ENCODE data around the gene KCNIP2.
A peak's percentile ranks its signal among the peaks of the same experiment; 100 is the strongest.
"Not testable (repeated sequence)": the region's sequence is repeated elsewhere in the genome, so short reads cannot be mapped to it uniquely, and the experiment has no call there.

The KCNIP2 gene

DNA sequence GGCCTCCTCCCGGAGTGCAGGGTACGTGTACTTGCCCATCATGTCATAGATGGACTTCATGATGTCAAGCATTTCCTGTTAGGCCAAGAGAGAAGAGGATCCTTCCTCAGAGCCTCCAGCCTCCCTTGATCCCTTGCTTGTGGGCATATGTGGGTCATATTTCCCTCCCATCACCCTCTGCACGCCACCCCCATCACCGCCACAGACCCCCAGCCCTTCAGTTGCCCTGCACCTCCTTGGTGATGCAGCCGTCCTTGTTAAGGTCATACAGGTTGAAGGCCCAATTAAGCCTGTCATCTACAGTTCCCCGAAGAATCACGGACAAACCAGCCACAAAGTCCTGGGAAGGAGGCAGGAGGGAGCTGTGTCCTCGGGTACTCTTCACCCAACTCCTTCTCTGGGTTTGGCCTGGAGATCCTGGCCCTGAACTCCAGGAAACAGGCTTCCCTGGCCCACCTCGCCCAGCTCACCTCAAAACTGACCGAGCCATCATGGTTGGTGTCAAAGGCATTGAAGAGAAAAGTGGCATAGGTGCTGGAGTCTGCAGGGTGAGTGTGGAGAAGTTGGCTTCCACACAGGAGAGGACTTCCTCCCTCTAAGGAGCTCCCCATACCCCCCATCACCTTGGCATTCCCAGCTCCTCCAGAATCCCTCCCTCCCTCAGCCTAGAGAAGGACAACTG lies 15.5 kb downstream of the KCNIP2 start:
- DNase-seq = no peak

DNA sequence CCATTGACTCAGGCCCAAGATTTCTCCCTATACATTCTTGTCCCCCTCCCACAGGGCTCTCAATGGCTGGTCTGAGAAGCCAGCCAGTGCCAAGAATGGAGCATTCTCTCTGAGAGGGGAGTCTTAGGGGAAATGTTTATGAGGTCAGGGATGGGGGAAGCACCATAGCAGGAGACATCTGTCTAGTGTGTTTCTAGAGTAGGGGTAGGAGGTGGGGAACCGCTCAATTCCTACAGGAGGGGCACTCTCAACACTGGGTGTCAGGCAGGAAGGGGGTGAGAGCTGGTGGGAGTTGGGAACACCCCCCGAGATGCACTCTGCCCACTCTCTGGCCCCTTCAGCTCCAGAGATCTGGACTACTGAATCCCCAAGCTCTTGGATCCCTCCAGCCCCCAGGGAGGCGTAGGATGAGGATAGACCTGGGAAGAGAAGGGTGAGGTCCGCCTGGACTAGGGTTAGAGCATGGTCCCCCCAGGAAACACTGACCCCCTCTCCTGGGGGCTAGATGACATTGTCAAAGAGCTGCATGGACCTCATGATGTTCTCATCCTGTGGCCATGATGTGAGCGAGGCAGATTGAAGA lies 16.7 kb downstream of the KCNIP2 start:
- no peak for DNase-seq

DNA sequence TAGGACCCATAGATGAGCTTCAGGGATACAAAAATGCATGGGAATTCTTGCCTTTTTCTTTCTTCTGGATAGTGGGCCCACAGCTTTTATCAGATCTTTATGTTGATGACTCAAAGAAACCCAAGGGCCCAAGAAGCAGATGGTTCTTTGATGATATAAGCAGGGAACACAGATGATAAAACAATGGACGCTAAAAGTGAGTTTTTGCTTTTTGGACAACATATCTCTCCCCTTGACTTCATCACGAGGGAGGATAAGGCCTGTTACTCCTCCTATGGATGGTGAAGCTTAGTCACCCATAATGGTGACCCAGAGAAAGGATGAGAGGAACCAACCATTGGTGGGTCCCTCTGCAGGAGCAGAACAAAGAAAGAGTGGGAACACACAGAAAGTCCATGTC lies 18.9 kb downstream of the KCNIP2 start:
- no peak for DNase-seq

DNA sequence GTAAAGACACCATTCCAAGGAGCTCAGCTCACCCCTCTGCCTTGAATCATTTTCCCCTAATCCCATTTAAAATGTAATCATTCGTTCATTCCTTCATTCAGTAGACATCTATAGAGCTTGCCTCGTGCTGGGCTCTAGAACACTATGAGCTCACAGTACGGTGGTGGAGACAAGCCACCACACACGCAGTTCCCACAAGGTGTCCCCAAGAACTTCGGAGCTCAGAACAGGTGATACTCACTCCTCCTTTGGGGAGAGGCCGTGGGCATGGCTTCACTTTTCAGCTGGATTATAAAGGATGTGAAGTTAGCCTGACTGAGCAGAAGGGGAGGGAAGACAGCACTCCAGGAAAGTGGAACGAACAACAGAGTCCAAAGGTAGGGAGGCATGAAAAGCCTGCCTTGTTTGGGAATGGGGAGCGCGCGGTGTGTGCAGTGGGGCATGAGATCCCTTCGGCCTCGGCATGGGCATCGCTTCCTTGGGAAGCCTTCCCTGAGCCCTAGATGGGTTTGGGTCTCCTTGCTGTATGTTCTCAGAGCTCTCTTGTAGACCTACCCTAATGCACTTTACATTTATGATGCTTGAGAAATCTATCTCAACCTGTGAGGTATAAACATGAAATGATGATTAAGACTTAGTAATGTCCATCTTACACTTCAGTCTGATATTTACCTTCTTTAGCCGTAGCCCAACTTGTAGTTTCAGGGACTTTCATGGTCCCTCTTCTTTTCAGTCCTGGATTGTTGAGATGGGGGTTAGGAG lies 24.5 kb downstream of the KCNIP2 start:
- peak; percentile 30 to 31 for DNase-seq

DNA sequence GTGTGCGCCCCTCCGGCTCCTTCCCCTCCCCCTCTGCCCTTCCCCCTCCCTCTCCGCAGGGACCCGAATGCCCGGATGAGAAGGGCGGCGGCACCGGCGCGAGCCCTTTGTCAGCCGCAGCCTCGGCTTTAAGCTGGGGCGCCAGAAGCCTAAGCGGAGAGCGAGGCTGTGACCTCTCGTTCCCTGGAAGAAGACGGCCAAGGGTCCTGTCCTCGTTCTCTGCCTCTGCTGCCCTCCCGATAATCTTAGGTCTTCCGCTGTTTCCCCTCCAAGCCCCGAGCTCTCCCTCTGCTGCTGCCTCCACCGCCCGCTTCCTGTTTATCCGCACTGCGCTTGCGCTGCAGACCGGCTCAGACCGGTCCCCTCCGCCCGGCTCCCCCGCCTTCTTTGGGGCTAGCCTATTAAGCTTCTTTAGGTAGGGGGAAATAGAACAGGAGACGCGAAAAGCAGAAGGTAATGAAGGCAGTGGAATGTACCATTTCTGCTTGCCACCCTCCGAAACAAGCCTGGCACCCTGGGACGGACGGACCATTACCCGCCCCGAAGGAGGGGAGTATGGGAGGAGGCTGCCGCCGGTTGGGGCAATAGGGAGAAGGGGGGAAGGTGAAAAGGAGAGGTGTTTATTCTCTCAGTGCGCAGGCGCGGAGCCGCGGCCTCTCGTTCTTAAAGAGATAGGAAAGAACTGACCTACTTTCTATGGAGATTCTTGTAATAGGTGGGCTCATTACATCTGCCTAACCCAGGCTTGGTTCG lies 25.3 kb downstream of the KCNIP2 start, which contains the start of gene OGA:
OGA (minus strand) TSS at position 326 of the 753 bp plus-strand sequence. CDS start 422 bp downstream, outside the sequence.
- DNase-seq = peak; percentile 95 to 97

DNA sequence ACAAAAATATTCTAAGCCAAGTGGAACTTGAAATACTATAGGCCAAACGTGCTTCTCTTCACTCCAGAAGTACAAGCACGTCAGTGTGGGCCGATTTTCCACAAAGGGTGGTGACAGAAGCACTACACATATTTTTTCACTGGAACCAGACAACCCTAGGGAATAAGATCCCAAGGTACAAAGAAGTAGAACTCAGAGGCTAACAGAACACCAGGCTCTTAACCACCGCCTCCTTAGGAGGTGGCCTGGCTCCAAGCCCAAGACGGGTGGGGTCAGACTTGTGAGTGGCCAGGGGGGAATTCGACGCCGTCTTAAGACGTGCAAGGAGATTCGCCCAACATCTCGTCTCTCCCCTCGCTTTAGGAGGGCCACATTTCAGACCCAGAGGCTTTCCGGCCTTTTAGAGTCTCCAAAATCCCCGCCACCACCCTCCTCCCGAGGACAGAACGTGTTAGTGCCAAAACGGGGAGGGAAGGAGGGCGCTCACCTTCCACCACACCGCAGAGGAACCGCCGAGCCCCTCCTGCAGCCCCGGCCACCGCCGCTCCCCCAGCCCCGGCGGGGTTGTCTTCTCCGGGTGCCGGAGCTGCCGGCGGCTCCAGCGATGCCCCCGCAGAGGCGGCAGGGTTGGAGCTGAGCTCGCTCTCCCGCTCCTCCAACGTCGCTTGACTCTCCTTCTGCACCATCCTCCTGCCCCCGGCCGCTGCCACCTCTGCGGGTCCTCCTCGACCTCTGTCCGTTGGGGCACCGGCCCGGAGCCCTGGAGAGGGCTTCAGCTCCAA lies 26.1 kb downstream of the KCNIP2 start:
- DNase-seq = no peak

DNA sequence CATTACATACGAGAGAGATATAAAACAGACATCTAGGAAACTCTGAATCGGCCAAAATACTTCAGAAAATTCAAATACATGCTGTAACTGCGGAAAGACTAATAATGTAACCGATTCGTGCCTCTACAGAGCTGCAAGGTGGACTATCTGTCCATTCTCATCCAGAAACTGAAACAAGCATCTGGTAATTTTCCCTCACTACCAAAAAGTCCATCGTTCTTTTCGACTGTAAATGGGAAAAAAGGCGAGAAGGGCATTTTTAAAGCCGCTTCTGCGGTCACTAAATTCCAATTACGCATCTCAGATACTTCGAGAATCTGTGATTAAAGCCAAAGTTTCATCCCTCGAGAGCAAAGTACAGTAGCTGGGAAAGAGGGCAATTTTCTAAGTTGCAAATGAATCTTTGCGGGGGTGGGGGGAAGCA lies 26.7 kb downstream of the KCNIP2 start:
- DNase-seq = no peak

DNA sequence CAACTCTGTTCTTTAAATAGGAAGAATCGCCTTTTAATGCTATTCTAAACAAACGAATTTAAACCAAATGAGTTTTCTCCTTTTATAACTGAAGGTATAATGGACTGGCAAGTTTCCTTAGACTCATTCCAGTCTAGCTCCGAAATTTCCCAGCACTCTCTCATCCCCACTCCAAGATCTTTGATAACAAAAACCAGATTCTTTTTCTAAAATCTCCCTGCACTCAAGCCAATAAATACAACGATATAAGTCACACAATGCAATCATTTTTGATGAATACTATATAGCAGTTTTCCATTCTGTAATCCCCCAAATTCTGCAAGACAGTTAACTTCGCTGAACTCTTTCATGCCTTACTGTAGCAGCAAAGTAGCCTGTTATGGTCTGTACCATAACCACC lies 27.2 kb downstream of the KCNIP2 start:
- no peak for DNase-seq

DNA sequence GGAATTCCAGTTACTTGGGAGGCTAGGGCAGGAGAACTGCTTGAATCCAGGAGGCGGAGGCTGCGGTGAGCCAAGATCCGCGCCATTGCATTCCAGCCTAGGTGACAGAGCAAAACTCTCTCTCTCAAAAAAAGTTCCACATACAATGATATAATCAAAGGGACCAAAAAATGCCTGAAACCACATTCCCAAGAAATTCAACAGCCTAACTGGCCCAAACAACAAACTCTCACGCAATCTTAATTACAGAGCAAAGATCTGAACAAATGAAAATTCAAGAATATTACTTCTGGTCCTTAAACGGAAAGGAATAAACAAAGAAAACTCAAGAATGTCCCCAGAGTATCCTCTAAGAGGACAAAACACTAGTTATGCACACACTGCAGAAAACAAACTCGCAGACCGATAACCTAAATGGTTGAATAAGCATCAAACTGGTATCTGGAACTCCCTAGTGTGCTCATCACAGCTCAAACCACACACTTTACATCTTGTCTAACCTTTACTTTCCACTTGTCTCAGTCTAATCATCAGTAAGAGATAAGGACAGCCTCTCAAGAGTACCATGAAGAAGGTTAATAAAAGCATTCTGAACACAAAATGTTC lies 29.0 kb downstream of the KCNIP2 start:
- no peak for DNase-seq

DNA sequence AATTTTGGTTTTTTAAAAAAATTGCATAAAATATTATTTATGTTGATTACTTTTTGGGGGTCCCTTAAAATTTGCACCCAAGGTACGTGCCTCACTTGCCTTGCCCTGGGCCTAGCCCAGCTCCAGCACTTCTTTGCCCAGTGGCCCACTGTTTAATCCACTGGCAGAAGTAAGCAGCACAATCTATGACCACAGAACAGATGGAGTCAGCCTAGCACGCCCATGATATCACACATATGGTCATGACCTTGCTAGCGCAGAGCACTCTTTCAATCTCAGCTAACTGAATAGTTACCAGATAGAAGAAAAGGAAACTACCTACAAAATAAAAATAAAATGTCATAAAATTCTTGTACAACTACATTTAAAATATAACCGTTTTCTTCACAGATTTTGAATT lies 31.0 kb downstream of the KCNIP2 start:
- no peak for DNase-seq

DNA sequence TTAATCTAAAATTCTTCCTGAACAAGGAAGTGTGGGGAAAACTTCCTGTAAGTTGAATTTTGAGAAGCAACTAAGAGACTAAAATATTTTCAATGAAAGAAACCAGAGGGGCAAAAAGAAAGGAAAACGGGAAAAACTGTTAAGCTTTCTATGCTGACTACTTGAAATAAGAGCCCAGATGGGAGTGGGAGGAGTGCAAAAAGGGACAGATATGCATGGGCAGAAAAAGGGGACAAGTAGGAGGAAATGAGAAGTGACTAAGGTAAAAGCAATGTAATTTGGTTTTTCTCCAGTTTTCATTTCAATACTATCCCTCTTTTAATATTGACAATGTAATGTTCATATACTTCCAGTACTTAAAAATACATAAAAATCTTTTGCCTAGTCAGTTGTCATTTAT lies 36.4 kb downstream of the KCNIP2 start:
- DNase-seq = no peak

DNA sequence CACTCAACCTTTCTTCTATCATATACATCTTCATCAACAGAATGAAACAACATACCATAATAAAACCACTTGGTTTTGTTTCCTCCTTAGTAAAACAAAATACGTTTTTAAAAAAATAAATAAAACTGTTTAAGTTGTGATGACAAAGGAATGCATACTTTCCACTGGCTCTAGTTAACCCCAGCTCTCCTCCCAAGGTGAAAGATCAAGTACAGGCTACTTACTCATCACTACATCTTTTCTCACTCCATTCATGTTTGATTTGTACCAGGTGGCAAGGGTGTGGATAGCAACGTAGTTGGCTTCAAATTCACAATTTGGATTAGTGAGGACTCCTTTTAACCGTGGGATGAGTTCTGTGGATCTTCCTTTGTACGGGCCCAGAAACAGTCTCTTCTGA lies 40.1 kb downstream of the KCNIP2 start:
- no peak for DNase-seq

DNA sequence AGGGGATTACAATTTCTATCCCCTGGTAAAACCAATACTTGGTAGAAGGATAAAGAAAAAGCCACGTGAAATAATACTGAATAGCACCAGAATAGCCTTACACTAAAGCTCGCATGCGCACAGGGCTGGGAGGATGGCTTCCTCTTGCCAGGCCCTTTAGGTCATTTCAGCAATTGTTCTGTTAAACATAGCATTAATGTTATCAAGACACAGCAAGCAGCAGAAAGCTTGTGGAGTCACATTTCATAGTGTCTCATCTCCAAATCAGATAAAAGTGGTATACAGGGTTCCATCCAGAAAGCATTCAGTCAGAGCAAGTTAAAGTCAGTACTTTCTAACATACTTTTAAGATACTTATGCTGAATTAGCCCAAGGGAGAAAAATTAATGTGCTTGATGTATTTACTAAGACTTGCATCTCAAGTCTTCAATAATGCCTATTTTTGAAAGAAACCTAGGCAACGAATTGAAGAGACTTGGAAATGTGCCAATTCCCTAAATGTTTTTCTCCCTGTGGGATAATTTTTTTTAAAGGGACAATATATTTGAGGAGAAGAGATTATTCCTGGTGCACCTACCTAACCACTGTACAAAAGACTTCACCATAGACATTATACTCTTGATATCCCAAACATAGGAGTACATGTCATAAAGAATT lies 46.1 kb downstream of the KCNIP2 start:
- DNase-seq = no peak

DNA sequence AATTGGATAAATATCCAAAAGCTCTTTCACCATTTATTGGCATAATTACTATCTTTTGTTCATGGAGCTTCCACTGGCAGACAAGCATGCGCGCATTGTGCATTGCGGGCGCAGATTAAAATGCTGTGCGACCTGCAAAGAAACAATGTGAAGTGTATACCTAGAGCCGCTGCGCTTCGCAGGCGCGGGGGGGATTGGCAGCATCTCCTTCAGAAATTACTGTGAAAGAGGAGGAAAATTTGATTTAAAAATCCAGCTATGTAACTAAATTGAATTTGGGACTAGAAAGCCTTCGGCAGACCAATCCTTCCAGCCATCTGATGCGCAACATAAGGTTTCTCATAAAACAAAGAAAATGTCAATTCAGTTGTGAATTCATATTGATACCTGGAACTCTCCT lies 50.1 kb downstream of the KCNIP2 start:
- DNase-seq = no peak

DNA sequence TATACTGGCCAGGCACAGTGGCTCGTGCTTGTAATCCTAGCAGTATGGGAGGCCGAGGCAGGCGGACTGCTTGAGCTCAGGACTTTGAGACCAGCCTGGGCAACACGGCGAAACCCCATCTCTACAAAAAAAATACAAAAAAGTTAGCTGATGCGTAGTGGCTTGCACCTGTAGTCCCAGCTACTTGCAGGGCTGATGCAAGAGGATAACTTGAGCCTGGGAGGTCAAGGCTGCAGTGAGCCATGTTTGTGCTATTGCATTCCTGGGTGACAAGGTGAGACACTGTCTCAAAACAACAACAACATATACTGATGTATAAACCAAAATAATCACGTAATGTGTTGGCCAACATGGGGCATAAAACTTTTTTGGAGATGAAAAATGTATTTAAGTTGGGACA lies 53.9 kb downstream of the KCNIP2 start:
- no peak for DNase-seq

DNA sequence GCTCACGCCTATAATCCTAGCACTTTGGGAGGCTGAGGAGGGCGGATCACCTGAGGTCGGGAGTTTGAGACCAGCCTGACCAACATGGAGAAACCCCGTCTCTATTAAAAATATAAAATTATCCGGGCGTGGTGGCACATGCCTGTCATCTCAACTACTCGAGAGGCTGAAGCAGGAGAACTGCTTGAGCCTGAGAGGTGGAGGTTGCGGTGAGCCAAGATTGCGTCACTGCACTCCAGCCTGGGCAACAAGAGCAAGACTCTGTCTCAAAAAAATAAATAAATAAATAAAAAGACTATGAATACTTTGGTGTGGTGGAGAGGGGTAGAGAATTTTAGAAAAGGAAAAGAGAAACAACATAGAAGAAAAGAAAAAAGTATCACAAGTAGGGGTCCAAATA lies 54.4 kb downstream of the KCNIP2 start:
- not testable (repeated sequence) for DNase-seq

DNA sequence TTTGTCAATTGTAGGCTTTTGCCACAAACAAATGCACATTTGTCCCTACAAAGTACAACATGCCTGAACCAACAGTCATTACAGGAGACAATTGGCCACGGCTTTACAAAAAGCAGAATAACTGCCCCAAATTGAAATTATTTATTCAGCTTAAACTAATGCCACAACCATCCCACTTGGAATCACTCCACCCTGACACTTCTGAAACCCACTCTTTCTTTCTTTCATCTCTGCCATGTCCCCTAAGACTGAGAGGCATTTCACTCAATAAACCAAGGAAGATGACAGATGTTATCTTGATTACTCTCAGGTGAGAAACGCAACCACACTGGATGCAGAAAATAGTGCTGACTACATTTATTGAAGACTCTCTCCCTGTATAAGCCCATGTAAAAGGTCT lies 57.8 kb downstream of the KCNIP2 start:
- DNase-seq = no peak

DNA sequence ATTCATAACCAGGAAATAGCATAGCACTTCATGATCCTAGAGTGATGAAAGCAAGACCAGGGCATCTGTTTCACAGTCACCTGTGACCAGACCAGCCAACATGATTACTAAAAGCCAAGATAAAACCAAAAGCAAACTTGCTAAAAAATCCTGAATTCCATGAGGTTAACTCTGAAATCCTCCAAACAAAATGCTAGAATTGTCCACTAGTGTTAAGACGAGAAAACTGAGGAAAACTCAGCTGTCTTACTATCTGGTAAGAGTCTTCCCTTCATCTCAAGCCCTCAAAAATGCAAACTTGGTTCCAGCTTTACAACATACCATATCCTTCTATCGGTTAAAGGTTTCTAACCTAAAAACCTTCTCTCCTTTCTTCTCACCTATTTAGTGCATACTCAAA lies 59.0 kb downstream of the KCNIP2 start:
- DNase-seq = no peak

DNA sequence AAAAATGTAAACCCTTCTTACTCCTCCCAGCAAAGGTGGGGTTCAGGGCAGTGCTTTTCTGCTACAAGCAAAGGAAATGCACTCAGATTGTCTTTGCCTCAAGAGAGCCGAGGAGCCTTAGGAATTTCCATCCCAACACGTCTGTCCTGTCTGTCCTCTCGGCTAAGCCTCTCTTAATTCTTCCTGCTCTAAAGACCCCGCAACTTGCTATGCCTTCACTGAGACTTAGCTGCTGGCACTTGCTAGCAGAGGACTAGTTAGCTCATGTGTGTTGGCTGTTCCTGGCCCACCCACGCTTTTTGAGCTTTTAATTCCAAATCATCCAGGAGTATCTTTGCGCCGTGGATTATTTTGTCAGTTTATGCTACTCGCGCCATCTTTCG lies 59.9 kb downstream of the KCNIP2 start:
- no peak for DNase-seq

DNA sequence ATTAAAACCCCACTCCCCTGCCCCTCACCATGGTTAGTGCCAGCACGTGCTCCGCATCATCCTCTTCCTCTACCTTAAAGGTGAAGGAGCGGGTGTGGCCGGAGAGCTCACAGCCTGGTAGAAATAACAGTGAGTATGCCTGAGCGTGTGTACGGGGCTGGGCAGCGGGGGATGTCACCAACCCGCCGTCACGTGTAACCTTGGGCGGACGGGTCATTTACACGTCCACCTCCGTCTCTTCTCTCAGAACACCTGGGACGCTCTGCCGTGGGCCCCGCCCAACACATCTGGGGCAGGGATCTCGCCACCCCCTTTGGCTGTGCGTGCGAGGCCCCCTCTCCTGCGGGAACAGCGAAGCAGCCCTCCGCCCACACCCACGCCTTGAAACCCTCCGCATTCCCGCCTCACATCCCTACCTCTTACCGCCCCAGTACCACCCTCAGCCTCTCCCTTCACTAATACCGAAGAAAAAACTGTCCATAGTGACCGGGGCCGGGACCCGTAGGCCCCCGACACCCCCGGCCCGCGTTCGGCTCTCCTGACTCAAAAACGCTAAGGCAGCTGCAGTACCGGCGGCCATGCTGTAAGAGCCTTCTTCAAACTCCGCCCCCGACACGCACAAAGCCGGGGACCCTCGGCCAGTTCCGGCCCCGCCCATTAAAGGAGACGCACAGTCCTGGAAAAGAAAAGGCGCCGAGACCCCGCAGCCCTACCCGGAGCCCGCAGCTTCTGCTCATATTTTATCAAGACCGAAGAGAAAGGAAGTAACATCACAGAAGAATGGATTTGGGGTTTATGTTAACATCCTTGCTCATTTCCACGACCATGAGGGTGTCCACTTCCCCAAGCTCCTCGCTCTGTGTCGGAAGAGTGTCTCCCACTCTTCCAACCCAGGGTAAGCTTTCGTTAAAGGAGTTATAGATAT lies 60.5 kb downstream of the KCNIP2 start, which contains the start of gene NPM3:
NPM3 (minus strand) TSS at position 636 of the 925 bp plus-strand sequence; CDS start at position 580, 56 bp downstream.
- peak; percentile 78 to 79 for DNase-seq
